Vagina (tissue), 2 donors: ENCODE data around the gene HOXD8. TPM values are rescaled to one million over a fixed set of nuclear protein-coding genes. Genes with fewer than 3 reads are reported as not detected.
A peak's percentile ranks its signal among the peaks of the same experiment; 100 is the strongest.

Experiments used
- DNase-seq, 2 donors: peaks; one replicate each; pipeline ENCODE4 v3.0.0-alpha.2; 2017; ENCODE audit errors: extremely low spot score in 2 of 2
- H3K27ac ChIP-seq: fragments of 200-600 bp; sonication (generic); one replicate; pipeline ENCODE4 v1.5.1; 2019
- H3K27me3 ChIP-seq: fragments of 200-600 bp; sonication (generic); one replicate; pipeline ENCODE4 v1.5.1; 2019
- H3K36me3 ChIP-seq, 2 donors: fragments of 200-600 bp; sonication (generic); one replicate each; pipeline ENCODE4 v1.5.1; 2017 to 2019
- H3K4me1 ChIP-seq: fragments of 200-600 bp; sonication (generic); one replicate; pipeline ENCODE4 v1.5.1; 2019
- H3K4me3 ChIP-seq, 2 donors: fragments of 200-600 bp; sonication (generic); 1 replicate in 1 of 2; 2 replicates in 1 of 2; pipeline ENCODE4 v1.5.1; 2016 to 2019
- H3K9me3 ChIP-seq: fragments of 200-600 bp; sonication (generic); one replicate; pipeline ENCODE4 v1.5.1; 2019
- CTCF ChIP-seq, 3 experiments: fragments of 450-650 bp in 2 of 3; fragments of 200-600 bp in 1 of 3; sonication (generic) in 1 of 3; IDR thresholded peaks; one replicate each; pipeline ENCODE4 v1.5.1; 2017 to 2019; ENCODE audit warnings: antibody characterized with exemption in 3 of 3, mild to moderate bottlenecking in 2 of 3, moderate library complexity in 2 of 3
- POLR2A ChIP-seq, 2 donors: fragments of 450-650 bp; IDR thresholded peaks; one replicate each; pipeline ENCODE4 v1.6.1; 2017; ENCODE audit warnings: antibody characterized with exemption in 2 of 2, mild to moderate bottlenecking in 2 of 2, moderate library complexity in 2 of 2
- POLR2AphosphoS5 ChIP-seq, 2 donors: sonication (generic); formaldehyde crosslinking; IDR thresholded peaks; one replicate each; pipeline ENCODE4 v1.9.0; 2017; ENCODE audit warnings: antibody characterized with exemption in 2 of 2, mild to moderate bottlenecking in 2 of 2, low read depth in 1 of 2; ENCODE audit not compliant: insufficient read depth in 1 of 2
- intact Hi-C: fragments of 100-400 bp; cut with DNase I; formaldehyde crosslinking; loops from one replicate; pipeline ENCODE4 v1.15.1; 2023
- total RNA-seq: library from RNA; depleted of rRNA; stranded (reverse); fragments of >200 nt; gene quantifications from one replicate; pipeline ENCODE4 v1.2.3, GENCODE V29; 2016

The HOXD8 gene
- total RNA-seq, 1 donor from 2014 or later = 10.3 TPM

- intact Hi-C loops = no loop called here
- DNase-seq = no peak
- no peak overlapping the region for H3K27ac ChIP-seq
- H3K4me3 ChIP-seq = peak overlapping the region in 1 of 2 donors; percentile 3
- peaks cover 57% of the 10 kb centered on the region for H3K4me1 ChIP-seq
- no peaks in the 10 kb centered on the region for H3K27me3 ChIP-seq
- H3K36me3 ChIP-seq = no peaks in the 10 kb centered on the region
- no peaks in the 10 kb centered on the region for H3K9me3 ChIP-seq
- TF ChIP-seq CTCF (IDR thresholded peaks at IDR 0.05) = no peak
- no peak for TF ChIP-seq POLR2A (IDR thresholded peaks at IDR 0.05)
- no peak for TF ChIP-seq POLR2AphosphoS5 (IDR thresholded peaks at IDR 0.05; ENCODE audit: insufficient read depth in 1 of 2, low read depth in 1 of 2)
These were observed 18.2 kb upstream of the HOXD8 start for GRCh38 chr2:176111309-176111663.

DNA sequence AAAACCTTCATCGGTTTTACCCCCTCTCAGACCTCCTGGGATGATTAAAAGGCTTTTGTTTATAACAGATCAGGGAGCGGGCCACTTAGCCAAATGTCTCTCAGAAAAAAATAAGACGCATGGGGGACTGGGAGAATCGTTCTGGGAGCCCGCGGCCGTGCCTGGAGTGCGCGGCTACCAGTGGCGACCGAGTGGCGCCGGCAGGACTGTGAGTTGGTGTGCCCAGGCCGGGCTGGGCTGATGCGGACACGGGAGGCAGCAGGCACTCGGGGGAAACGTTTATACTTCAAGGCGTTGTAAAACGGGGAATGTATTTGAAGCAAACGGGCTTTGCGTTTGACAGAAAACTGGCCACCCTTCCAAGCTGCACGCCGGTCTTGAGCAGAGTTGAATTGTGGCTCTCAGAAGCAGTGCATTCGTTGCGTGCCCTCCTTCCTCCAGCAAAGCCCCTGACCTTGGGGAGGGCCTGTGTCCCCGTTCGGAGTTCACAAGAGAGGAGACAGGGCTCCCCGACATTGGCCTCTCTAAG, 17.6 kb upstream of the HOXD8 start:
- no peaks in the 10 kb centered on the region for H3K27me3 ChIP-seq
- intact Hi-C loops = no loop called here
- H3K4me3 ChIP-seq = no peak overlapping the region
- H3K4me1 ChIP-seq = peaks cover 51% of the 10 kb centered on the region
- no peak for TF ChIP-seq POLR2AphosphoS5 (IDR thresholded peaks at IDR 0.05; ENCODE audit: insufficient read depth in 1 of 2, low read depth in 1 of 2)
- TF ChIP-seq POLR2A (IDR thresholded peaks at IDR 0.05) = no peak
- no peak for TF ChIP-seq CTCF (IDR thresholded peaks at IDR 0.05)
- no peak for DNase-seq
- no peak overlapping the region for H3K27ac ChIP-seq
- H3K36me3 ChIP-seq = no peaks in the 10 kb centered on the region
- no peaks in the 10 kb centered on the region for H3K9me3 ChIP-seq

GRCh38 chr2:176112375-176113302, 16.9 kb upstream of the HOXD8 start:
- DNase-seq = no peak
- H3K4me1 ChIP-seq = peaks cover 57% of the 10 kb centered on the region
- H3K36me3 ChIP-seq = peaks cover 0 to 6% of the 10 kb centered on the region in 2 donors
- intact Hi-C loops = no loop called here
- TF ChIP-seq CTCF (IDR thresholded peaks at IDR 0.05) (no peak), POLR2A (IDR thresholded peaks at IDR 0.05) (no peak), POLR2AphosphoS5 (IDR thresholded peaks at IDR 0.05; ENCODE audit: insufficient read depth in 1 of 2, low read depth in 1 of 2) (no peak)
- H3K9me3 ChIP-seq = no peaks in the 10 kb centered on the region
- H3K27ac ChIP-seq = no peak overlapping the region
- H3K27me3 ChIP-seq = no peaks in the 10 kb centered on the region
- no peak overlapping the region for H3K4me3 ChIP-seq

DNA sequence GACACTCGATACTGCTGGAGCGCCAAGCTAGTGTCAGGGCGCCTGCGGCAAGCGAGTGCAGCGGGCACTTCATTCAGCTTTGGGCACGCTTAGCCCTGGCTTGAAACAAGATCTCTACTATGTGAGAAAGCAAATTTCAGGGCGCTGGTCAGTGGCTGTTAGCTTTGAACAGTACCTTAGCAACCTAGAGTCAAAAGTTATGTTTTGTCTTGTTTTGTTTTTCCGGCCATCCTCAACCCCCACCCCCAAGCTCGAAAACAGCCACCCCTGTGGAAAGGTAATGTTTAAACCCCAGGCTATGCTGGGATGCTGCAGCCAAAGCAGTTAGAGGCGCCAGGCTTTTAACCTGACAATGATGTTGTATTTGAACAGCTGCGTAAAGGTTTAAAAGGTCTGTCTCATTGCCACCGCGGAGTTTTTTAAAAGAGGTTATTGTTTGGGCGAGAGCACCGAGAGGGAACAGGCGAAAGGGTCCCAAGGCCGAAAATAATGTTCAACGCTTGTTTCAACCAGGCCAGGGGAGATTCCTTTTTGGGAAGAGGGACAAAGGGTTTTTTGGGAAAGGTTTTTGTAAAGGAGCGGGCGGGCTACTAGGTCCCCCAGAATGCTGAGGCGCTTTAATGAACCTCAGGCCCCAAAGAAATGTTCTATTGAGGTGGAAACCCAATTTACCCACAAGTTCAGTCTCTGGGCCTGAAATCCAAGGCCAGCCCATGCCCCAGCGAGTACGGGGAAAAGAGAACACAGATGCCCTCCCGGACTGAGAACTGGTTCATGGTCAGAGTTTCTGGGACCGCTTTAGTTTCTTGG, 15.2 kb upstream of the HOXD8 start:
- Histone ChIP-seq H3K9me3 (no peaks in the 10 kb centered on the region), H3K27ac (no peak overlapping the region), H3K4me1 (peaks cover 50% of the 10 kb centered on the region), H3K27me3 (no peaks in the 10 kb centered on the region), H3K4me3 (no peak overlapping the region), H3K36me3 (peaks cover 0 to 7% of the 10 kb centered on the region in 2 donors)
- no peak for DNase-seq
- TF ChIP-seq POLR2A (IDR thresholded peaks at IDR 0.05) = no peak
- intact Hi-C loops = no loop called here

DNA sequence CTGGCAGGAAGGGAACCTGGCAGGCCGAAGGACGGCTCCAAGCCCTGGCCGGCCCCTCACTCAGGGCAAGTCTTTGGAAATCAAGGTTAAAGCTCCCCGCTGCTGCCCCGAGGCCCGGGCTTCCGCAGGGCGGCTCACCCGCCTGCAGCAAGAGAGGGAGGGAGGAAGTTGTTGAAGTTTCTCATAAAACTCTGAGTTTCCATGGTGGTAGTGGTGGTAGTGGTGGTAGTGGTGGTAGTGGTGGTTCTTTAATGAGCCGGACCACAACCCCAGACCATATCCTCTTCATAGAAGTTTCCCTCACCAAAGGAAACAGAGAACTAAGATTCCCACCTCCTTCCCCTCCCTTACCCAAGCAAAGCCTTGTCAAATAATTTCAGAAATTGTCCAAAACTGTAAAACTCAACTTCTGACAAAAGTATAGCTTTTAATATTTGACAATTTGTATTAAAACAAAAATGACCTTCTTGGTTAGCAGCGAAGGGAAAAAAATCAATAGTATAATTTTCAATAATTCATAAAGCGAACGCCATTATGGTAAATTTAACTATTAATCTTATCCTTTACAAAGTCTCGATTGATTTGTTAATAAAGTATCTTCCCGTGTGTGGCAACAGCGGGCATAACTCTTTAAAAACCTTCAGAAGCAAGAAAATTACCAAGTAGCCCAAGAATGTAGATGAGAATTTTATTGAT, 14.4 kb upstream of the HOXD8 start:
- Histone ChIP-seq H3K27ac (no peak overlapping the region), H3K9me3 (no peaks in the 10 kb centered on the region), H3K4me3 (no peak overlapping the region), H3K4me1 (peaks cover 45% of the 10 kb centered on the region), H3K27me3 (no peaks in the 10 kb centered on the region), H3K36me3 (peaks cover 0 to 7% of the 10 kb centered on the region in 2 donors)
- TF ChIP-seq POLR2AphosphoS5 (IDR thresholded peaks at IDR 0.05; ENCODE audit: insufficient read depth in 1 of 2, low read depth in 1 of 2) (no peak), POLR2A (IDR thresholded peaks at IDR 0.05) (no peak), CTCF (IDR thresholded peaks at IDR 0.05) (no peak)
- no peak for DNase-seq
- intact Hi-C loops = no loop called here
